Hepatocyte (in vitro differentiated cells): ENCODE data around the gene ATP6V0D1. TPM values are rescaled to one million over a fixed set of nuclear protein-coding genes. Genes with fewer than 3 reads are reported as not detected.
"Not testable (repeated sequence)": the region's sequence is repeated elsewhere in the genome, so short reads cannot be mapped to it uniquely, and the experiment has no call there.

Experiments used
- DNase-seq: peaks from one replicate; pipeline ENCODE4 v3.0.0-alpha.2; 2016; ENCODE audit warnings: low spot score
- H2AFZ ChIP-seq: fragments of 200-600 bp; sonication (generic); 2 replicates; pipeline ENCODE4 v1.6.0; 2016; ENCODE audit warnings: antibody characterized with exemption, mild to moderate bottlenecking
- H3K27ac ChIP-seq: fragments of 200-600 bp; sonication (generic); 2 replicates; pipeline ENCODE4 v1.5.1; 2016; ENCODE audit warnings: mild to moderate bottlenecking
- H3K27me3 ChIP-seq: fragments of 200-600 bp; sonication (generic); 2 replicates; pipeline ENCODE4 v1.6.1; 2016
- H3K36me3 ChIP-seq: fragments of 200-600 bp; sonication (generic); replicated peaks from 2 replicates; pipeline ENCODE4 v1.5.1; 2016; ENCODE audit warnings: low read depth; ENCODE audit not compliant: insufficient read depth
- H3K4me1 ChIP-seq: fragments of 200-600 bp; sonication (generic); 2 replicates; pipeline ENCODE4 v1.5.1; 2016; ENCODE audit warnings: mild to moderate bottlenecking, moderate library complexity; ENCODE audit not compliant: insufficient read depth
- H3K4me2 ChIP-seq: fragments of 200-600 bp; sonication (generic); 2 replicates; pipeline ENCODE4 v1.6.0; 2016
- H3K4me3 ChIP-seq: fragments of 200-600 bp; sonication (generic); 2 replicates; pipeline ENCODE4 v1.5.1; 2016; ENCODE audit warnings: mild to moderate bottlenecking
- H3K79me2 ChIP-seq: fragments of 200-600 bp; sonication (generic); 2 replicates; pipeline ENCODE4 v1.6.0; 2017; ENCODE audit warnings: mild to moderate bottlenecking
- H3K9me2 ChIP-seq: fragments of 200-600 bp; sonication (generic); replicated peaks from 2 replicates; pipeline ENCODE4 v1.6.0; 2017; ENCODE audit warnings: mild to moderate bottlenecking; ENCODE audit not compliant: insufficient read depth
- H3K9me3 ChIP-seq: fragments of 200-600 bp; sonication (generic); 2 replicates; pipeline ENCODE4 v1.5.1; 2016; ENCODE audit warnings: low read depth, mild to moderate bottlenecking
- H4K20me1 ChIP-seq: fragments of 200-600 bp; sonication (generic); 2 replicates; pipeline ENCODE4 v1.6.0; 2016; ENCODE audit warnings: mild to moderate bottlenecking; ENCODE audit not compliant: insufficient read depth, poor library complexity, severe bottlenecking
- EZH2 ChIP-seq: fragments of 200-600 bp; sonication (generic); IDR thresholded peaks from 2 replicates; pipeline ENCODE4 v1.6.1; 2016; ENCODE audit warnings: antibody characterized with exemption, mild to moderate bottlenecking, borderline replicate concordance
- EZH2phosphoT487 ChIP-seq: fragments of 200-600 bp; sonication (generic); IDR thresholded peaks from one replicate; pipeline ENCODE4 v1.6.1; 2018; ENCODE audit warnings: antibody characterized with exemption, mild to moderate bottlenecking, low read depth, moderate library complexity; ENCODE audit not compliant: unreplicated experiment, severe bottlenecking
- WGBS: methylation state at CpG from one replicate; pipeline ENCODE4 v1.1.6; 2016; ENCODE audit warnings: low lambda C conversion rate; ENCODE audit errors: missing lambda C conversion rate; 5-methylcytosine and 5-hydroxymethylcytosine counted together
- polyA plus RNA-seq: library from polyadenylated mRNA; unstranded; fragments of >200 nt; fragmentation: Nextera tagmentation; extraction: Ambion mirVana; gene quantifications from 2 replicates; pipeline ENCODE4 v1.2.1, GENCODE V29; 2016
- total RNA-seq: library from RNA; depleted of rRNA; stranded (reverse); fragments of >200 nt; gene quantifications from 2 replicates; pipeline ENCODE4 v1.2.3, GENCODE V29; 2014
- TF ChIP-seq, protein P1 (sequence below): fragments of 200-600 bp; sonication (generic); IDR thresholded peaks from 2 replicates; pipeline ENCODE4 v1.5.1; 2016; ENCODE audit warnings: antibody characterized with exemption, mild to moderate bottlenecking; ENCODE audit not compliant: poor library complexity

The ATP6V0D1 gene
- total and polyA plus RNA-seq, 2 experiments from 2014 or later = 157 to 223 TPM

- WGBS = 14% methylated on average over 8 of the region's 8 CpGs
- Histone ChIP-seq H2AFZ (no peak overlapping the region), H3K4me2 (no peak overlapping the region), H3K4me3 (no peak overlapping the region), H3K27ac (no peak overlapping the region), H4K20me1 (no peaks in the 10 kb centered on the region), H3K9me3 (no peaks in the 10 kb centered on the region), H3K4me1 (no peaks in the 10 kb centered on the region), H3K36me3 (no peaks in the 10 kb centered on the region), H3K9me2 (no peaks in the 10 kb centered on the region), H3K79me2 (no peaks in the 10 kb centered on the region), H3K27me3 (no peaks in the 10 kb centered on the region)
- no peak for TF ChIP-seq EZH2
- TF ChIP-seq, protein P1, sequence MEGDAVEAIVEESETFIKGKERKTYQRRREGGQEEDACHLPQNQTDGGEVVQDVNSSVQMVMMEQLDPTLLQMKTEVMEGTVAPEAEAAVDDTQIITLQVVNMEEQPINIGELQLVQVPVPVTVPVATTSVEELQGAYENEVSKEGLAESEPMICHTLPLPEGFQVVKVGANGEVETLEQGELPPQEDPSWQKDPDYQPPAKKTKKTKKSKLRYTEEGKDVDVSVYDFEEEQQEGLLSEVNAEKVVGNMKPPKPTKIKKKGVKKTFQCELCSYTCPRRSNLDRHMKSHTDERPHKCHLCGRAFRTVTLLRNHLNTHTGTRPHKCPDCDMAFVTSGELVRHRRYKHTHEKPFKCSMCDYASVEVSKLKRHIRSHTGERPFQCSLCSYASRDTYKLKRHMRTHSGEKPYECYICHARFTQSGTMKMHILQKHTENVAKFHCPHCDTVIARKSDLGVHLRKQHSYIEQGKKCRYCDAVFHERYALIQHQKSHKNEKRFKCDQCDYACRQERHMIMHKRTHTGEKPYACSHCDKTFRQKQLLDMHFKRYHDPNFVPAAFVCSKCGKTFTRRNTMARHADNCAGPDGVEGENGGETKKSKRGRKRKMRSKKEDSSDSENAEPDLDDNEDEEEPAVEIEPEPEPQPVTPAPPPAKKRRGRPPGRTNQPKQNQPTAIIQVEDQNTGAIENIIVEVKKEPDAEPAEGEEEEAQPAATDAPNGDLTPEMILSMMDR = peak; percentile 69
- no peak for TF ChIP-seq EZH2phosphoT487
- peak; percentile 90 for DNase-seq
These were observed 33.4 kb upstream of the ATP6V0D1 start for GRCh38 chr16:67514382-67514828.

DNA sequence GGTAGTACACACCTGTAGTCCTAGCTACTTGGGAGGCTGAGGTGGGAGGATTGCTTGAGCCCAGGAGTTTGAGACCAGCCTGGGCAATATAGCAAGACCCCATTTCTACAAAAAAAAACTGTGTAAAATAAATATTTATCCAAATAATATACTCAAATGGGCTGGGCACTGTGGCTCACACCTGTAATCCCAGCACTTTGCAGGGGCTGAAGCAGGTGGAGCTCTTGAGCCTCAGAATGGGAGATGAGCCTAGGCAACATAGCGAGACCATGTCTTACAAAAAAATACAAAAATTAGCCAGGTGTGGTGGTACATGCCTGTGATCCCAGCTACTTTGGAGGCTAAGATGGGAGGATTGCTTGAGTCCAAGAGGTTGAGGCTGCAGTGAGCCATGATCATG, 32.9 kb upstream of the ATP6V0D1 start:
- 94% methylated on average over 1 of the region's 1 CpG for WGBS
- H3K36me3 ChIP-seq, H3K4me1 ChIP-seq: not testable (repeated sequence)

DNA sequence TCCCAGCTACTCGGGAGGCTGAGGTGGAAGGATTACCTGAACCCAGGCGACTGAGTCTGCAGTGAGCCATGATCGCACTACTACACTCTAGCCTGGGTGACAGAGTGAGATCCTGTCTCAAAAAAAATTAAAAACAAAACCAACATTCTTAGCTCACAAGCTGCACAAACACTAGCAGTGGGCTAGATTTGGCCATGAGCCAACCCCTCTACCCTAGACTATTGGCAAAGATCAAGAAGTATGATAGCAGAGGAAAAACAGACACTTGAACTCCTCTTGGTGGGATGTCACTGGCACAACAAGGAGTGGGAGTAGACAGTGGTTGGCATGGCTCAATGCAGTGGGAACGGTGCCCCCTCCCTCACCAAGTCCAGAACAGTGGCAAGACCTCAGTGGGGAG, 28.1 kb upstream of the ATP6V0D1 start:
- Histone ChIP-seq H3K4me1 (no peaks in the 10 kb centered on the region), H3K27ac (no peak overlapping the region), H2AFZ (no peak overlapping the region), H3K9me2 (no peaks in the 10 kb centered on the region), H3K36me3 (no peaks in the 10 kb centered on the region), H3K4me3 (no peak overlapping the region), H3K4me2 (no peak overlapping the region), H3K27me3 (no peaks in the 10 kb centered on the region), H3K9me3 (no peaks in the 10 kb centered on the region), H3K79me2 (no peaks in the 10 kb centered on the region), H4K20me1 (no peaks in the 10 kb centered on the region)
- DNase-seq = no peak
- TF ChIP-seq, protein P1 = no peak
- TF ChIP-seq EZH2 = no peak
- no peak for TF ChIP-seq EZH2phosphoT487
- 92% methylated on average over 4 of the region's 4 CpGs for WGBS

More for the DNA sequence above, 32.9 kb upstream of the ATP6V0D1 start:
- not testable (repeated sequence) for H2AFZ ChIP-seq, H3K79me2 ChIP-seq, H3K9me3 ChIP-seq, DNase-seq, H4K20me1 ChIP-seq, H3K9me2 ChIP-seq, H3K4me3 ChIP-seq, H3K27me3 ChIP-seq, H3K4me2 ChIP-seq, H3K27ac ChIP-seq

GRCh38 chr16:67506468-67506867, 25.5 kb upstream of the ATP6V0D1 start:
- 59% methylated on average over 8 of the region's 8 CpGs for WGBS
- Histone ChIP-seq H3K79me2 (no peaks in the 10 kb centered on the region), H3K9me3 (no peaks in the 10 kb centered on the region), H2AFZ (no peak overlapping the region), H3K4me2 (no peak overlapping the region), H3K4me1 (no peaks in the 10 kb centered on the region), H3K27ac (no peak overlapping the region), H3K9me2 (no peaks in the 10 kb centered on the region), H3K4me3 (no peak overlapping the region), H3K36me3 (no peaks in the 10 kb centered on the region), H4K20me1 (no peaks in the 10 kb centered on the region), H3K27me3 (no peaks in the 10 kb centered on the region)
- TF ChIP-seq, protein P1 = no peak
- TF ChIP-seq EZH2phosphoT487 = no peak
- TF ChIP-seq EZH2 = no peak
- no peak for DNase-seq
